ENCODE data around the gene HTT. TPM values are rescaled to one million over a fixed set of nuclear protein-coding genes. Genes with fewer than 3 reads are reported as not detected.

Gene HTT
- total and polyA plus RNA-seq, 9 of the 15 experiments (the other 6 are each of a cell fraction or from before 2014, with no cell fraction given): 0.66 to 31.6 (median 14.7) TPM

DNA sequence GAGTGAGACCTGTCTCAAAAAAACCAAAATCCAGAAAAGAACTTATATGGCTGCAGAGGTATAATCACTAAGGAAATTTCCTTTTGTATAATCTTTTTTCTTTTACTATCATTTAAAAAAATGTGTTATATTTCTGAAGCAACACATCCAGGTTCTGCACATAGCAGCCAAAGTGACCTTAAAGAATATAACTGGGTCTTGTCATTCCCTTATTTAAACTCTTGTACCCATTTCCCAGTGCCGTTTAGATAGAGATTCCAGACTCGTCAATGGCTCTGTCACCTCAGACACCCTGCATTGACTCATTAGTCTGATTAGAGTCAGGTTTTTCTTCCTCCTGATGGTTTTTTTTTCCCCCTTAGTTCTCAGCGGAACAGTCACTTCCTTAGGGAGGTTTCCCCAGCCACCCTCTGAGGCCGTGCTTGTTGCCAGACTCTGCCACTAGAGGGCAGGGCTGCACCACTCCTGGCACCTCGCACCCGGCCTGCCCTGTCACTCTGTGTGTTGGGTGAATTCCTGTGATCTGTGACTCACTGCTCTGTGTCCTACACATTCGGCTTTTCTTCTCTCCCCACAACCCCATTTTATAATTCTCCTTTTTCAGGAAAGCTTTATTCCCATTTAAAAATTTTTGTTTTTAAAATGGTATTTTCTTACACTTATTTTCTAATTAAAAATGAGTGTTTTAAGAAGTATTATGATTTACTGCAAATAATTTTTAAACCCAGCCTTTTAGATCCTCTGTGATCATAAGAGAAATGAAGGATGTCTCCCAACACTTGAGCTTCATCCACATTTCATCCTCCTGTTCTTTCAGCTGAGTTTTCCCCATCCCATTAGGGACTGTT, 32.1 kb downstream of the HTT start (continued):
- no peak for TF ChIP-seq XRCC4 (IDR thresholded peaks at IDR 0.05; ENCODE audit: extremely low read depth, insufficient read depth, insufficient read length)
- no peak for TF ChIP-seq SRSF7 (optimal IDR thresholded peaks at IDR 0.05; ENCODE audit: low read depth, low read length)
- TF ChIP-seq CEBPZ (IDR thresholded peaks at IDR 0.05; ENCODE audit: borderline replicate concordance, low read depth, low read length): no peak
- no peak for TF ChIP-seq PRMT5 (CRISPR knock-in tag; IDR thresholded peaks at IDR 0.05)
- no peak for TF ChIP-seq C11orf30 (IDR thresholded peaks at IDR 0.05; ENCODE audit: low read depth)
- no peak for TF ChIP-seq PHTF2 (CRISPR knock-in tag; IDR thresholded peaks at IDR 0.05)
- TF ChIP-seq RNF2 (IDR thresholded peaks at IDR 0.05): no peak
- no peak for TF ChIP-seq SUPT5H (IDR thresholded peaks at IDR 0.05)
- no peak for TF ChIP-seq ZFX (CRISPR knock-in tag; IDR thresholded peaks at IDR 0.05)
- TF ChIP-seq ATF2 (CRISPR knock-in tag; IDR thresholded peaks at IDR 0.05): no peak
- TF ChIP-seq SMARCB1 (IDR thresholded peaks at IDR 0.05; ENCODE audit: insufficient read length, low read depth): no peak
- no peak for TF ChIP-seq ZNF695 (CRISPR knock-in tag; IDR thresholded peaks at IDR 0.05)
- no peak for TF ChIP-seq NKRF (IDR thresholded peaks at IDR 0.05; ENCODE audit: borderline replicate concordance)
- no peak for TF ChIP-seq ZNF146 (CRISPR knock-in tag; IDR thresholded peaks at IDR 0.05; ENCODE audit: unreplicated experiment)
- no peak for TF ChIP-seq PYGO2 (tag; IDR thresholded peaks at IDR 0.05)
- no peak for TF ChIP-seq ZBTB17 (CRISPR knock-in tag; IDR thresholded peaks at IDR 0.05)
- TF ChIP-seq, protein P1, sequence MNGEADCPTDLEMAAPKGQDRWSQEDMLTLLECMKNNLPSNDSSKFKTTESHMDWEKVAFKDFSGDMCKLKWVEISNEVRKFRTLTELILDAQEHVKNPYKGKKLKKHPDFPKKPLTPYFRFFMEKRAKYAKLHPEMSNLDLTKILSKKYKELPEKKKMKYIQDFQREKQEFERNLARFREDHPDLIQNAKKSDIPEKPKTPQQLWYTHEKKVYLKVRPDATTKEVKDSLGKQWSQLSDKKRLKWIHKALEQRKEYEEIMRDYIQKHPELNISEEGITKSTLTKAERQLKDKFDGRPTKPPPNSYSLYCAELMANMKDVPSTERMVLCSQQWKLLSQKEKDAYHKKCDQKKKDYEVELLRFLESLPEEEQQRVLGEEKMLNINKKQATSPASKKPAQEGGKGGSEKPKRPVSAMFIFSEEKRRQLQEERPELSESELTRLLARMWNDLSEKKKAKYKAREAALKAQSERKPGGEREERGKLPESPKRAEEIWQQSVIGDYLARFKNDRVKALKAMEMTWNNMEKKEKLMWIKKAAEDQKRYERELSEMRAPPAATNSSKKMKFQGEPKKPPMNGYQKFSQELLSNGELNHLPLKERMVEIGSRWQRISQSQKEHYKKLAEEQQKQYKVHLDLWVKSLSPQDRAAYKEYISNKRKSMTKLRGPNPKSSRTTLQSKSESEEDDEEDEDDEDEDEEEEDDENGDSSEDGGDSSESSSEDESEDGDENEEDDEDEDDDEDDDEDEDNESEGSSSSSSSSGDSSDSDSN (IDR thresholded peaks at IDR 0.05; ENCODE audit: borderline replicate concordance in 1 of 2, low read depth in 2 of 2, low read length in 2 of 2): no peak
- no peak for TF ChIP-seq ETS2 (tag; IDR thresholded peaks at IDR 0.05; ENCODE audit: borderline replicate concordance, poor library complexity, severe bottlenecking)
- TF ChIP-seq MIER1 (IDR thresholded peaks at IDR 0.05; ENCODE audit: low read depth): no peak
- TF ChIP-seq SMAD3 (CRISPR knock-in tag; conservative IDR thresholded peaks at IDR 0.05): no peak
